HepG2 (cell line): ENCODE data around the gene NF2. TPM values are rescaled to one million over a fixed set of nuclear protein-coding genes. Genes with fewer than 3 reads are reported as not detected.

Source experiments
- BRF2 ChIP-seq: sonication (generic); formaldehyde crosslinking; IDR thresholded peaks from 2 replicates; pipeline ENCODE4 v1.8.1; 2022; ENCODE audit warnings: mild to moderate bottlenecking, missing genetic modification reagents
- DRAP1 ChIP-seq: IDR thresholded peaks from 2 replicates; pipeline ENCODE4 v1.6.1; 2016; ENCODE audit warnings: missing genetic modification reagents, missing compliant biosample characterization
- GLI4 ChIP-seq: sonication (generic); formaldehyde crosslinking; IDR thresholded peaks from 2 replicates; pipeline ENCODE4 v1.5.1; 2020; ENCODE audit warnings: missing genetic modification reagents, mild to moderate bottlenecking, moderate library complexity, borderline replicate concordance
- PRDM10 ChIP-seq: sonication (generic); formaldehyde crosslinking; IDR thresholded peaks from 2 replicates; pipeline ENCODE4 v1.4.0; 2020; ENCODE audit warnings: low read depth, missing genetic modification reagents
- ZBTB26 ChIP-seq: IDR thresholded peaks from 2 replicates; pipeline ENCODE4 v1.6.1; 2016; ENCODE audit warnings: missing compliant biosample characterization, missing genetic modification reagents, borderline replicate concordance
- ZFP82 ChIP-seq: sonication (generic); formaldehyde crosslinking; IDR thresholded peaks from 2 replicates; pipeline ENCODE4 v1.5.1; 2020; ENCODE audit warnings: mild to moderate bottlenecking, missing genetic modification reagents, borderline replicate concordance
- ZNF362 ChIP-seq: sonication (generic); formaldehyde crosslinking; IDR thresholded peaks from 2 replicates; pipeline ENCODE4 v1.4.0; 2020; ENCODE audit warnings: missing genetic modification reagents, mild to moderate bottlenecking, borderline replicate concordance
- ZNF367 ChIP-seq: sonication (generic); formaldehyde crosslinking; IDR thresholded peaks from 2 replicates; pipeline ENCODE4 v1.4.0; 2020; ENCODE audit warnings: missing genetic modification reagents, borderline replicate concordance
- ZNF496 ChIP-seq: sonication (generic); formaldehyde crosslinking; IDR thresholded peaks from 2 replicates; pipeline ENCODE4 v1.8.1; 2023; ENCODE audit warnings: mild to moderate bottlenecking, moderate library complexity, missing genetic modification reagents; ENCODE audit not compliant: insufficient replicate concordance
- ZNF530 ChIP-seq: sonication (generic); formaldehyde crosslinking; IDR thresholded peaks from 2 replicates; pipeline ENCODE4 v1.5.0; 2020; ENCODE audit warnings: low read depth, mild to moderate bottlenecking, missing genetic modification reagents
- ZNF674 ChIP-seq: sonication (generic); formaldehyde crosslinking; IDR thresholded peaks from 2 replicates; pipeline ENCODE4 v1.5.0; 2020; ENCODE audit warnings: low read depth, mild to moderate bottlenecking, missing genetic modification reagents
- ZNF710 ChIP-seq: sonication (generic); formaldehyde crosslinking; IDR thresholded peaks from 2 replicates; pipeline ENCODE4 v1.5.0; 2020; ENCODE audit warnings: mild to moderate bottlenecking, missing genetic modification reagents, borderline replicate concordance
- ZNF784 ChIP-seq: sonication (generic); formaldehyde crosslinking; IDR thresholded peaks from 2 replicates; pipeline ENCODE4 v1.5.1; 2020; ENCODE audit warnings: missing genetic modification reagents, mild to moderate bottlenecking, borderline replicate concordance
- ZSCAN25 ChIP-seq: sonication (generic); formaldehyde crosslinking; IDR thresholded peaks from 2 replicates; pipeline ENCODE4 v1.8.0; 2022; ENCODE audit warnings: mild to moderate bottlenecking, missing genetic modification reagents
- polyA plus RNA-seq, 8 experiments: library from polyadenylated mRNA; depleted of rRNA in 3 of 8; stranded (reverse) in 7 of 8; unstranded in 1 of 8; fragments of >200 nt; fragmentation: Illumina TruSeq in 4 of 8; extraction: Trizol in 4 of 8; gene quantifications; 2 replicates each; pipeline versions ENCODE4 v1.2.1 to v1.2.3, GENCODE V29; 2011 to 2016; ENCODE audit warnings: low read depth in 4 of 8, missing spikeins in 1 of 8, mixed read lengths in 1 of 8; ENCODE audit not compliant: insufficient read depth in 1 of 8
- total RNA-seq, 5 experiments: library from RNA; depleted of rRNA; stranded (reverse); fragments of >200 nt; fragmentation: Illumina TruSeq; extraction: Trizol; gene quantifications; 2 replicates each; pipeline ENCODE4 v1.2.3, GENCODE V29; 2016; ENCODE audit warnings: low read depth in 1 of 5

The NF2 gene
- total and polyA plus RNA-seq, 2 of the 13 experiments (the other 11 are each of a cell fraction or from before 2014, with no cell fraction given): 9.3 to 33.3 TPM

GRCh38 chr22:29716814-29717545 lies 113.5 kb downstream of the NF2 start (continued):
- TF ChIP-seq ZNF710 (CRISPR knock-in tag): no peak
- no peak for TF ChIP-seq ZNF367 (CRISPR knock-in tag)
- no peak for TF ChIP-seq ZNF784 (CRISPR knock-in tag)
- peak; percentile 92 for TF ChIP-seq ZBTB26
- no peak for TF ChIP-seq ZNF674 (CRISPR knock-in tag)
- TF ChIP-seq ZSCAN25 (CRISPR knock-in tag): 0 out of 2 replicates have a peak, but pooled peaks have one; percentile 47
- TF ChIP-seq ZNF496 (CRISPR knock-in tag): no peak
- TF ChIP-seq ZNF530: 0 out of 2 replicates have a peak, but pooled peaks have one; percentile 37
- no peak for TF ChIP-seq ZFP82
- peak; percentile 70; the same call in 1 of the 2 replicates for TF ChIP-seq PRDM10
- TF ChIP-seq GLI4: no peak
- TF ChIP-seq ZNF362: no peak
- TF ChIP-seq DRAP1 (CRISPR knock-in tag): 0 out of 2 replicates have a peak, but pooled peaks have one; percentile 37
- no peak for TF ChIP-seq BRF2 (CRISPR knock-in tag)
